Stimulated activated CD4-positive, alpha-beta T cell treated with anti-CD3 and anti-CD28 coated beads, TNF-alpha, amount 100 ng/mL, for 24 hours (primary cell): ENCODE data around the gene FRMD4A.
A peak's percentile ranks its signal among the peaks of the same experiment; 100 is the strongest.
"Not testable (repeated sequence)": the region's sequence is repeated elsewhere in the genome, so short reads cannot be mapped to it uniquely, and the experiment has no call there.

Source experiments
- DNase-seq, 3 experiments: peaks; one replicate each; pipeline ENCODE4 v3.0.0-alpha.2; 2020; ENCODE audit warnings: low read depth in 3 of 3

The FRMD4A gene

GRCh38 chr10:13788711-13789447 lies 541.8 kb downstream of the FRMD4A start:
- DNase-seq, result peak in 1 of 3 experiments; percentile 3

DNA sequence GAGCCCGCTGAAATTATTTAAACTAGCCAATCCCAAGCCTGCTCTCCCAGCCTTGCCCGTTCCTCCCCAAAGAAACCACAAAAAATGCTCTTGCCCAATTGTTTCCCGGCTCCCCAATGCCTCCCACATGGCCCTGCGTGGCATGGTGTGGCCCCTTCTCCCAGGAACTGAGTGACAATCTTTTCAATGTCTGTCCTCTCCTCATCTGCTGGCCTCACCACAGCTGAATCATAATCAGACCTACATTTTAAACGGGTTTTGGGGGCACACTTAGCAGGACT lies 542.5 kb downstream of the FRMD4A start:
- DNase-seq, result no peak

DNA sequence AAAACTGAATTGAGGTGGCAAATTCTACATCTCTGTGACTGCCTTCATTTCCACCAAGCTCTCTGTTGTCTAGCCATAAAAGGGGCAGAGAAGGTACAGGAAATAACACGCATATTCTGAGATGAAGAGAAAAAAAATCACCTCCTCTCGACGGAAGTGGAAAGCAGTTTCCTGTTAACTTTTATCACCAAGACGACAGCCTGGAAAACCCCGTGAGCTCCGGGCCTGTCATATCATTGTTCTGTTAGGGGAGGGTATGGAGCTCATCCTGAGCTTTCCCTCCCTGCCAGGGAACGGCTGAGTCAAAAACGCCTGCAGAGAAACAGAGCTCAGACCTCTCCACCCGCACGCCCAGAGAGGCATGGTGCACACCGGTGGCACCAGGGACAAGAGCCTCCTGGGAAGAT lies 543.7 kb downstream of the FRMD4A start:
- peak; percentile 43 to 64 (median 64) for DNase-seq

- no peak for DNase-seq
Measured at GRCh38 chr10:13784067-13784466, 546.7 kb downstream of the FRMD4A start.

- DNase-seq, result no peak
Measured at GRCh38 chr10:13779748-13780147, 551.0 kb downstream of the FRMD4A start.

- not testable (repeated sequence) for DNase-seq
Measured at GRCh38 chr10:13778693-13778960, 552.1 kb downstream of the FRMD4A start.

- no peak for DNase-seq
Measured at GRCh38 chr10:13776861-13777311, 553.8 kb downstream of the FRMD4A start.

DNA sequence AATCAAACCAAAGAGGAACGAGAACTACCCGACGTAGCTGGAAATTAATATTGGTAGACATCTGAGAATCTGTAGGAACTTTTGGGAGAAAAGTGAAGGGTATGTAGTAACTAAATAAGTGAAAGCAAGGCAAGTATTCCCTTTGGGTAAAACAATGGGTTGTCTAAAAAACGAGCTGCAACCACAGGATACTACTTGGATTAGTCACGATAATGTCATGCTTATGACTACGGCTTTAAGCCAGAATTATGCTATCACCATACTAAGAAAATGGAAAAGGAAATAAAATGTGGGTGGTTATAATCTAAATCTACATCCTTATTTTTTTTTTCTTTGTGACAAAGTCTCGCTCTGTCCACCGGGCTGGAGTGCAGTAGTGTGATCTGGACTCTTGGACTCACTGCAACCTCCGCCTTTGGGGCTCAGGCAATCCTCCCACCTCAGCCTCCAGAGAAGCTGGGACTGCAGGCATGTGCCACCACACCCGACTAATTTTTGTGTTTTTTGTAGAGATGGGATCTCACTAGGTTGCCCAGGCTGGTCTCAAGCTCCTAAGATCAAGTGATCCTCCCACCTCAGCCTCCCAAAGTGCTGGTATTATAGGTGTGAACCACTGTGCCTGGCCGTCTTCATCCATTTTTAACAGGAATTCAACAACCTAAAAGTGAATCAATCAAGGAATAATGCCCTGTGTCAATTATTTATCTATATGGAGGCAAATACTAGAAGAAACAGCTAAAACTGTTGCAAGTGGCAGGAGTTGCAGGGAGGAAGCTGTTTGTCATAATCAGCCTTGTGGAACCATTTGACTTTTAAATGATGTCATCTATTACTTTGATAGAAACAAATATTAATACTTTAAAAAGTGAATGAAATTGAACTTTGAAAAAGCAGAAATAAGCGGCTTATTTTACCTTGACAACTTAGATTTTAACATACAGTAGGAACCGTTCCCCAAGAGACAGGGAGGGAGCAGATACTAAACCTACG lies 554.6 kb downstream of the FRMD4A start:
- DNase-seq, result no peak

DNA sequence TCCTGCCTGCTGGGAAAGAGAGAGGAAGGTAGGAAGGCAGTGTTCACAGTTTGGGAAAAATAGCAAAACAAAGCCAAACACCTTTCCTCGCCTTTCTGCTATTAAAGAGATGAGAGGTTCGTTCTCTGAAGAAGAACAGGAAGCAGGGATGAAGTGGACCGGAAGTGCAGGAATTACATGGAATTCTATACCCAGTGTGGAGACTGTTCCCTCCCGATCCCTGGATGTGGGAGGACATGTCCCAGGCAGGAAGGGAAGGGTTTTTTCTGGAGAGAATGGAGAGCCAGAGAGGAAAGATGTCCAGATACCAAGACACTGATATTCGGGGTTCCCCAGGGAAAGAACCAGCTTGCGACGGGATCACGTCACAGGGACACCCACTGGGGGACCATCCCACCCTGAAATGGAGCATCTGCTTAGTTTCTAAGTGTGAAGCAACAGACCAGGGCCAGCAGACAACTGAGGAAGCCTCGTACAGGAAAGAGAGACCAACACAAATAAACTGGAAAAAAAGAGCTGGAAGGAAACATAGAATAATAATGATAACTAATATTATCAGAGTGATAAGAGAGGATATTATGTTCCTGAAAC lies 556.3 kb downstream of the FRMD4A start:
- DNase-seq, result no peak

DNA sequence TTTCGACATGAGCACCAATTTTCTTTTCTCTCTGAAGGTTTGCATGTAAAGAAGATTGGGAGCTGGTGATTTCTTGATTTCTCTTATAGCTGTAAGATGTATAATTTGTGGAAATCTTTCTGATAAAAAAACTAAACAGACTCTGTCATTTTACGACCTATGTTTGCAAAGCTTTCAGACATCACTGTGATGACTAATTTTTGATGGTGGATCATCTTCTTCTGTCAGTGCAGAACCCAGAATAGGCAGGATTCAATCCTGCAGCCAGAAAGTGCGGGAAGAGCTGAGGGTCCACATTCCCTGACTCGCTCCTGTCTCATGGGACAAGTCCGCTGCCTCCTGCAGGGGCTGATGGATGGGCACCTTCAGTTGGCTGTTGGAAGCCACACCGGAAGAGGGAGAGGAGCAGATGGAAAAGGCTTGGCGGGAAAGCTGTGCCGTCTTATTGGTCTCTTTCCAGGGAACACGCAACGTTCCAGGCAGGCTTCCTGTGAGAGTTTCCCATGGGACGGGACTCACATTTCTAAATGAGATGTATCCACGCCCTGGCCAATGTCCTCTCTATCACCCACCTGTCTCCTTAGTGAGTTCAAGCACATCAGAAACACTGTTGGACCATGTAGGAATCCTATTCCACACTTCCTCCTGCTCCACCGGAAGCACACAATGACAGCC lies 557.1 kb downstream of the FRMD4A start:
- DNase-seq, result no peak

DNA sequence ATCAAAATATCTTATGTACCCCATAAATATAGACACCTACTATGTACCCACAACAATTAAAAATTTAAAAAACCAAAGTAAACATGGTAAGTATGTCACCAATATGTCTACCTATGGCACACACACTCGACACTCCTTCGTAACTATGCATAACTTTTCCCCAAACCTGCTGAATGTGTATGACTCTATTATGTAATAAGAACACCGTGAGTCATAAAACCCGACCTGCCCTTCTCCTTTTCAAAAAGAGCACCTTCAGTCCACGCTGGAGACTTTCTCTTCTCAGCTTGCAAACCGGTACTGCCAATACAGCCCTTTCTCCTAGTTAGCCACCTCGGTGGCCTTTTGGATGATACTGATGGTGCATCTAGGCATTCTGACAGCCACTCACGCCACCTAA lies 557.7 kb downstream of the FRMD4A start:
- DNase-seq, result no peak

GRCh38 chr10:13771992-13772391 lies 558.7 kb downstream of the FRMD4A start:
- no peak for DNase-seq

GRCh38 chr10:13770760-13771493 lies 559.8 kb downstream of the FRMD4A start:
- no peak for DNase-seq

- no peak for DNase-seq
Measured at GRCh38 chr10:13769946-13770345, 560.8 kb downstream of the FRMD4A start.

GRCh38 chr10:13767676-13768178 lies 563.0 kb downstream of the FRMD4A start:
- DNase-seq, result no peak

DNA sequence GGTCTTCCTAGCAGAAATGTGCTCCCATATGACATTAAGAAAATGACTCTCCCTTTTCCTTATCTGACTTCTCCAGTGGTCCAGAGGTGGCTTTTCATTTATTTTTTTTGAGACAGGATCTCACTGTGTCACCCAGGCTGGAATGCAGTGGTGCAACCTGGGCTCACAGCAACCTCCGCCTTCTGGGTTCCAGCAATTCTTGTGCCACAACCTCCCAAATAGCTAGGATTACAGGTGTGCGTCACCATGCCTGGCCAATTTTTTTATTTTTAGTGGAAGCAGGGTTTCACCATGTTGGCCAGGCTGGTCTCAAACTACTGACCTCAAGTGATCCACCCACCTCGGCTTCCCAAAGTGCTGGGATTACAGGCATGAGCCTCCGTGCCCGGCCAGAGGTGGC lies 563.6 kb downstream of the FRMD4A start:
- not testable (repeated sequence) for DNase-seq

- no peak for DNase-seq
Measured at GRCh38 chr10:13765641-13766341, 564.9 kb downstream of the FRMD4A start.

- no peak for DNase-seq
Measured at GRCh38 chr10:13761490-13762091, 569.1 kb downstream of the FRMD4A start.

DNA sequence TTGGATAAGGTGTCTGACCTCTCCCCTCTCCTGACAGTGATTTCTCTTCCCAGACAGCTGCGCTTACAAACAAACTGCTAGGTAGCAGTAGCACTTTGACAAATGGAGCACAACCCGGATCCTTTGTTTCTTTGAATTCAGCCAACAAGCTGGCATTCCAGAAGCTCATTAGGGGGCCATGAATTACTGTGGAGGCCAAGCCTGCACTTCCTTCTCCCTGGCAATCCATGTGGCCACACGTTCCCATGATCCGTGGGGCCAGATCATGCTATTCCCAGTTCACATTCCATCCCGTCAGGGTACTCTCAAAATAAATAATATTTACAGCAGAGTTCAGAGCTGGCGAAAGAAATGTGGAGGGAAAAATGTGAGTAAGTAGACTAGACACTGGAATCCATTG lies 571.6 kb downstream of the FRMD4A start:
- no peak for DNase-seq

DNA sequence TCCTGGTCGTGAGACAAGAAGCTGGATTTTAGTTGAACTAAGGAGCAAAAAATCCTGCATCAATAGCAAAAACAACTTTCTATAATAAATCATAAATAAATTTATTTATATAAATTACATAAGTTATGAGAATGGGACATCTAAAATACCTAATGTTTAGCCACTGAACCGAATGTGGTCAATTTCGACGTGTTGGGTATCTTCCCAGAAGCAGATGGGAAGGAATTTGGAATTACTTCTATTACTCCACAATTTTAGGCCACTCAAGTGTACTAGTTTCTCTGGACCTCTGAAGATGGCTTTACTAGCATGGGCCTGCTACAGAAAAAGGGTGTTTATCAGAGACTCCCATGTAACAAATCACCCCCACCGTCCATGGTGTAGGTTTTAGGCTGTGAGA lies 572.0 kb downstream of the FRMD4A start:
- DNase-seq, result no peak
